WERI-Rb-1 (cell line): ENCODE data around the gene SLC7A14.

Source experiments
- DNase-seq: peaks from one replicate; pipeline ENCODE4 v3.0.0-alpha.2; 2020
- H3K27ac ChIP-seq: fragments of 250-450 bp; sonication (Bioruptor Pico); 2 replicates; pipeline ENCODE4 v1.5.1; 2020; ENCODE audit warnings: mild to moderate bottlenecking, moderate library complexity
- H3K27me3 ChIP-seq: fragments of 250-450 bp; sonication (Bioruptor Pico); 2 replicates; pipeline ENCODE4 v1.5.1; 2021; ENCODE audit warnings: mild to moderate bottlenecking, low read depth, moderate library complexity; ENCODE audit not compliant: insufficient read depth, severe bottlenecking
- H3K36me3 ChIP-seq: fragments of 250-450 bp; sonication (Bioruptor Pico); 2 replicates; pipeline ENCODE4 v1.5.1; 2020; ENCODE audit warnings: mild to moderate bottlenecking, moderate library complexity
- H3K4me3 ChIP-seq: 2 replicates; pipeline ENCODE4 v1.5.1; 2011; ENCODE audit warnings: low read depth, mild to moderate bottlenecking, control low read depth, low read length
- H3K9me3 ChIP-seq: fragments of 250-450 bp; sonication (Bioruptor Pico); 2 replicates; pipeline ENCODE4 v1.5.1; 2021; ENCODE audit warnings: mild to moderate bottlenecking, moderate library complexity; ENCODE audit not compliant: severe bottlenecking
- CTCF ChIP-seq: IDR thresholded peaks from 2 replicates; pipeline ENCODE4 v1.5.1; 2011; ENCODE audit warnings: low read depth, mild to moderate bottlenecking, control low read depth, inconsistent platforms, low read length

Gene SLC7A14

GRCh38 chr3:170475092-170475685, 110.7 kb downstream of the SLC7A14 start:
- DNase-seq: no peak
- no peak for TF ChIP-seq CTCF
- Histone ChIP-seq H3K9me3 (no peaks in the 10 kb centered on the region), H3K27me3 (no peaks in the 10 kb centered on the region), H3K4me3 (no peak overlapping the region), H3K27ac (no peak overlapping the region), H3K36me3 (no peaks in the 10 kb centered on the region)

- Histone ChIP-seq H3K36me3 (no peaks in the 10 kb centered on the region), H3K4me3 (no peak overlapping the region), H3K27ac (no peak overlapping the region), H3K9me3 (no peaks in the 10 kb centered on the region), H3K27me3 (no peaks in the 10 kb centered on the region)
- DNase-seq: no peak
- no peak for TF ChIP-seq CTCF
Observed at GRCh38 chr3:170473358-170473757, 112.5 kb downstream of the SLC7A14 start.

GRCh38 chr3:170471149-170471548, 114.7 kb downstream of the SLC7A14 start:
- TF ChIP-seq CTCF: no peak
- Histone ChIP-seq H3K27ac (no peak overlapping the region), H3K36me3 (no peaks in the 10 kb centered on the region), H3K27me3 (no peaks in the 10 kb centered on the region), H3K9me3 (no peaks in the 10 kb centered on the region), H3K4me3 (no peak overlapping the region)
- DNase-seq: peak; percentile 12

GRCh38 chr3:170470063-170471016, 115.5 kb downstream of the SLC7A14 start:
- Histone ChIP-seq H3K9me3 (no peaks in the 10 kb centered on the region), H3K36me3 (no peaks in the 10 kb centered on the region), H3K27me3 (no peaks in the 10 kb centered on the region), H3K27ac (no peak overlapping the region), H3K4me3 (no peak overlapping the region)
- no peak for DNase-seq
- no peak for TF ChIP-seq CTCF

- DNase-seq: no peak
- no peak overlapping the region for H3K4me3 ChIP-seq
Observed at GRCh38 chr3:170469151-170470062, 116.5 kb downstream of the SLC7A14 start.

More at GRCh38 chr3:170469151-170470062, 116.5 kb downstream of the SLC7A14 start:
- Histone ChIP-seq H3K27me3 (no peaks in the 10 kb centered on the region), H3K36me3 (no peaks in the 10 kb centered on the region), H3K27ac (no peak overlapping the region), H3K9me3 (no peaks in the 10 kb centered on the region)
- TF ChIP-seq CTCF: no peak
